Neuronal stem cell (in vitro differentiated cells): ENCODE results near the gene TRIM59.

Experiments used
- DNase-seq: peaks from one replicate; pipeline ENCODE4 v3.0.0-alpha.2; 2013; ENCODE audit warnings: low spot score
- H2AFZ ChIP-seq: one replicate; pipeline ENCODE4 v1.6.1; 2013; ENCODE audit warnings: mild to moderate bottlenecking, low read length, inconsistent platforms
- H2AK5ac ChIP-seq: 2 replicates; pipeline ENCODE4 v1.6.1; 2013; ENCODE audit warnings: low read depth, mild to moderate bottlenecking, inconsistent platforms, low read length, moderate library complexity, mixed read lengths
- H2BK120ac ChIP-seq: 2 replicates; pipeline ENCODE4 v1.6.1; 2013; ENCODE audit warnings: low read depth, mild to moderate bottlenecking, inconsistent platforms, low read length, moderate library complexity, mixed read lengths
- H2BK12ac ChIP-seq: one replicate; pipeline ENCODE4 v1.6.1; 2013; ENCODE audit warnings: low read length, inconsistent platforms
- H2BK15ac ChIP-seq: 2 replicates; pipeline ENCODE4 v1.6.1; 2013; ENCODE audit warnings: mild to moderate bottlenecking, low read length, inconsistent platforms, mixed read lengths
- H2BK5ac ChIP-seq: one replicate; pipeline ENCODE4 v1.6.1; 2013; ENCODE audit warnings: inconsistent platforms, mild to moderate bottlenecking, low read length, moderate library complexity
- H3K14ac ChIP-seq: one replicate; pipeline ENCODE4 v1.6.1; 2013; ENCODE audit warnings: low read length, inconsistent platforms
- H3K18ac ChIP-seq: 2 replicates; pipeline ENCODE4 v1.6.1; 2013; ENCODE audit warnings: low read length, inconsistent platforms
- H3K23ac ChIP-seq: 2 replicates; pipeline ENCODE4 v1.6.1; 2013; ENCODE audit warnings: low read depth, mild to moderate bottlenecking, mixed read lengths, low read length, inconsistent platforms; ENCODE audit not compliant: poor library complexity
- H3K27ac ChIP-seq: replicated peaks from 3 replicates; pipeline ENCODE4 v1.5.1; 2013; ENCODE audit warnings: low read length, inconsistent platforms
- H3K27me3 ChIP-seq, 3 experiments: 2 replicates each; pipeline ENCODE4 v1.6.1; 2013; ENCODE audit warnings: low read length in 3 of 3, mild to moderate bottlenecking in 2 of 3, inconsistent platforms in 1 of 3, low read depth in 1 of 3, mixed read lengths in 1 of 3, moderate library complexity in 1 of 3; ENCODE audit not compliant: control insufficient read depth in 3 of 3, insufficient read depth in 3 of 3
- H3K36me3 ChIP-seq, 2 donors: replicated peaks in 1 of 2; 2 replicates each; pipeline ENCODE4 v1.6.1; 2013; ENCODE audit warnings: low read length in 2 of 2; ENCODE audit not compliant: control insufficient read depth in 2 of 2, insufficient read depth in 2 of 2
- H3K4ac ChIP-seq: 2 replicates; pipeline ENCODE4 v1.6.1; 2013; ENCODE audit warnings: inconsistent platforms, mild to moderate bottlenecking, low read length, moderate library complexity
- H3K4me1 ChIP-seq, 2 donors: 1 replicate in 1 of 2; 2 replicates in 1 of 2; pipeline ENCODE4 v1.6.1; 2013; ENCODE audit warnings: low read length in 2 of 2, low read depth in 1 of 2; ENCODE audit not compliant: control insufficient read depth in 2 of 2, insufficient read depth in 1 of 2
- H3K4me2 ChIP-seq: one replicate; pipeline ENCODE4 v1.6.1; 2013; ENCODE audit warnings: mild to moderate bottlenecking, low read length, inconsistent platforms; ENCODE audit not compliant: insufficient read depth, poor library complexity, severe bottlenecking
- H3K4me3 ChIP-seq, 2 donors: 2 replicates each; pipeline ENCODE4 v1.5.1; 2013; ENCODE audit warnings: low read length in 2 of 2, mild to moderate bottlenecking in 2 of 2, inconsistent platforms in 1 of 2, moderate library complexity in 1 of 2
- H3K79me1 ChIP-seq: one replicate; pipeline ENCODE4 v1.6.1; 2013; ENCODE audit warnings: low read depth, mild to moderate bottlenecking, inconsistent platforms, low read length, moderate library complexity
- H3K9ac ChIP-seq: one replicate; pipeline ENCODE4 v1.6.1; 2013; ENCODE audit warnings: mild to moderate bottlenecking, low read depth, low read length, inconsistent platforms; ENCODE audit not compliant: poor library complexity
- H3K9me3 ChIP-seq, 2 donors: replicated peaks in 1 of 2; 2 replicates each; pipeline versions ENCODE3 to v1.6.1; 2013; ENCODE audit warnings: low read length in 2 of 2, mild to moderate bottlenecking in 2 of 2, inconsistent platforms in 1 of 2, low read depth in 1 of 2, mixed read lengths in 1 of 2, moderate library complexity in 1 of 2; ENCODE audit not compliant: control insufficient read depth in 2 of 2, insufficient read depth in 1 of 2
- H4K8ac ChIP-seq: one replicate; pipeline ENCODE4 v1.6.1; 2013; ENCODE audit warnings: low read depth, mild to moderate bottlenecking, inconsistent platforms, low read length, moderate library complexity
- H4K91ac ChIP-seq: one replicate; pipeline ENCODE4 v1.6.1; 2013; ENCODE audit warnings: low read length, low read depth, mild to moderate bottlenecking, inconsistent platforms; ENCODE audit not compliant: poor library complexity
- WGBS, 2 donors: extraction: QIAGEN DNeasy Blood & Tissue Kit; methylation state at CpG; one replicate each; pipeline ENCODE4 v1.1.7; 2013; ENCODE audit warnings: missing lambda C conversion rate in 2 of 2, mixed read lengths in 1 of 2; ENCODE audit not compliant: insufficient read length in 2 of 2, insufficient replicate concordance in 1 of 2; ENCODE audit errors: extremely low coverage in 2 of 2; 5-methylcytosine and 5-hydroxymethylcytosine counted together

The TRIM59 gene

DNA sequence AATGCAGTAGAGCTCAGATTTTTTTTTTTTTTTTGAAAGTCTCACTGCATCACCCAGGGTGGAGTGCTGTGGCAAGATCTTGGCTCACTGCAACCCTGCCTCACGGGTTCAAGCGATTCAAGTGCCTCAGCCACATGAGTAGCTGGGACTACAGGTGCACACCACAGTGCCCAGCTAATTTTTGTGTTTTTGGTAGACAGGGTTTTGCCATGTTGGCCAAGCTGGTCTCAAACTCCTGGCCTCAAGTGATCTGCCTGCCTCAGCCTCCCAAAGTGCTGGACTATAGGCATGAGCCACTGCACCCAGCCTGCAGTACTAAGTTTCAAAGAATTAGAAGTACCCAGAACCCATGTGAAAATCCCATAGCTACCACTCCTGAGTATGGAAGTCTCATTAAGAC lies 14.5 kb downstream of the TRIM59 start:
- Histone ChIP-seq H3K9ac (no peak overlapping the region), H2BK12ac (no peak overlapping the region), H3K36me3 (peaks cover 13 to 72% of the 10 kb centered on the region in 2 donors), H3K18ac (no peak overlapping the region), H2BK5ac (no peak overlapping the region), H2BK120ac (no peak overlapping the region), H3K4me3 (no peak overlapping the region), H3K9me3 (no peaks in the 10 kb centered on the region), H3K4me2 (no peak overlapping the region), H3K14ac (no peak overlapping the region), H4K8ac (no peak overlapping the region), H2AFZ (no peak overlapping the region), H3K4me1 (no peaks in the 10 kb centered on the region), H3K23ac (no peak overlapping the region), H3K4ac (no peak overlapping the region), H2BK15ac (no peak overlapping the region), H3K27ac (no peak overlapping the region), H2AK5ac (no peak overlapping the region), H3K79me1 (no peaks in the 10 kb centered on the region), H4K91ac (no peak overlapping the region), H3K27me3 (no peaks in the 10 kb centered on the region)
- DNase-seq: no peak
- no CpG with 5 or more reads among the region's 2 CpGs for WGBS, 2 donors

DNA sequence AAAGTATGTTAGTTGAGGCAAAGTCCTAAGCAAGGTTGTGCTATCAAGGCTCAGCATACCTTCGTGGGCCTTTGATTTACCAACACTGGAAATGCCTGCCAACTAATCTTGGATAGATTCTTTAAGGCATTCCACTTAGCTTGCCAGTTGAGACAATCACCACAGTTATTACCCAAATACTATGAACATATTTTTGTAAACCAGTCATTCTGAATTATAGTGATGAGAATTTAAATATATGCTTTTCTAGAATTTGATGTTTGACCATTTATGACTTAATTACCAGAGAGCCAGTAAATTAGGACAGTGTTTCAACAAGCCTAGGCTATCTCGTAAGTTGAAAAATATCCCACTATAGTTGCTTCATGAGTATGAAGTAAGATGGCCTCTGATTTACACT lies 15.5 kb downstream of the TRIM59 start:
- Histone ChIP-seq H3K14ac (no peak overlapping the region), H2AFZ (no peak overlapping the region), H3K9me3 (no peaks in the 10 kb centered on the region), H3K27ac (no peak overlapping the region), H3K4ac (no peak overlapping the region), H2BK15ac (no peak overlapping the region), H3K79me1 (no peaks in the 10 kb centered on the region), H3K4me2 (no peak overlapping the region), H2BK120ac (no peak overlapping the region), H3K23ac (no peak overlapping the region), H3K36me3 (peaks cover 15 to 82% of the 10 kb centered on the region in 2 donors), H2BK12ac (no peak overlapping the region), H3K9ac (no peak overlapping the region), H3K27me3 (no peaks in the 10 kb centered on the region), H4K91ac (no peak overlapping the region), H4K8ac (no peak overlapping the region), H3K4me3 (no peak overlapping the region), H2BK5ac (no peak overlapping the region), H3K4me1 (no peaks in the 10 kb centered on the region), H3K18ac (no peak overlapping the region), H2AK5ac (no peak overlapping the region)
- no peak for DNase-seq
- WGBS, 2 donors: no CpG with 5 or more reads among the region's 2 CpGs

DNA sequence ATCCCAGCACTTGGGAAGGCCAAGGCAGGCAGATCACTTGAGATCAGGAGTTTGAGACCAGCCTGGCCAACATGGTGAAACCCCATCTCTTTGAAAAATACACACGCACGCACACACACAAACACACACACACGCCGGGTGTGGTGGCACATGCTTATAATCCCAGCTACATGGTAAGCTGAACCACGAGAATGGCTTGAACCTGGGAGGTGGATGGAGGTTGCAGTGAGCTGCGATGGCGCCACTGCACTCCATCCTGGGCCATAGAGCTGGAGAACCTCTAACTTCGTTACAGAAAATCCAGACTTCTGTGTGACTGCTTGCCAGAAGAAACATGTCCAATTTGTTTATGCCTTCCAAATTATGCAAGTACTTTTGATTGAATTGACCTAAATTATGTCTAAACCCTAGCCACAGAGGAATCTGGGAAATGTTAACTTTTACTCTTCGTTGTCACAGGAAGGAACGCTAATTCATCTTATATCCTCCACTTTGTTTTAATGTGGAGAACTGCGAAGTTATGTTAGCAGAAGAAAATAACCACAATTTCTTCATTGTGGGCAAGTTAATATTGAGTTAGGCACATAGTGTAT lies 21.7 kb downstream of the TRIM59 start:
- H2AFZ ChIP-seq: no peak overlapping the region
- no peak overlapping the region for H3K27ac ChIP-seq
- H3K14ac ChIP-seq: no peak overlapping the region
- no peaks in the 10 kb centered on the region for H3K27me3 ChIP-seq
- H2BK120ac ChIP-seq: no peak overlapping the region
- H3K4me2 ChIP-seq: no peak overlapping the region
- no peak for DNase-seq
- H3K4ac ChIP-seq: no peak overlapping the region
- H3K18ac ChIP-seq: no peak overlapping the region
- no peak overlapping the region for H4K8ac ChIP-seq
- WGBS, 2 donors: no CpG with 5 or more reads among the region's 11 CpGs
- H3K36me3 ChIP-seq: peaks cover 21 to 100% of the 10 kb centered on the region in 2 donors
- no peak overlapping the region for H2BK5ac ChIP-seq
- H3K4me1 ChIP-seq: no peaks in the 10 kb centered on the region
- no peak overlapping the region for H3K4me3 ChIP-seq
- H3K9me3 ChIP-seq: no peaks in the 10 kb centered on the region
- H4K91ac ChIP-seq: no peak overlapping the region
- H2BK12ac ChIP-seq: no peak overlapping the region
- no peak overlapping the region for H2BK15ac ChIP-seq
- no peak overlapping the region for H3K23ac ChIP-seq
- H3K79me1 ChIP-seq: no peaks in the 10 kb centered on the region
- H3K9ac ChIP-seq: no peak overlapping the region
- H2AK5ac ChIP-seq: no peak overlapping the region

DNA sequence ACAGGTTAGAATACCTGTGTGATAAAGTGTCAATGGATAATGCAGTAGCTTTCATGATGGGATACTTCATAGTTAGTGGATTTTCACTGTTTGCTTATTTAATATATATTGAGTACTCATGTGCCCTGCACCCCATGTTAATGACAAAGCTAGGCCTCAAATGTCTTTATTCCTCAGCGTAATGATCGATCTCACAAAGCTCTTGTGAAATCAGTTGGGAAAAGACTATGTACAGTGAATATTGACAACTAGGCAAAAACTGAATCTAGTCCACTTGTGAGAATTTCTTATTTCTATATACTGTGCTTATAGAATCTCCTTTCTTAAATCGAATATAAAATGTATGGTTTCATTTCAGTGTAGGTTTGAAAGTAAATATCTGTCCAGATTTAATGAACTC lies 32.3 kb downstream of the TRIM59 start:
- no CpG with 5 or more reads among the region's 3 CpGs for WGBS, 2 donors
- H3K27ac ChIP-seq: no peak overlapping the region
- H3K23ac ChIP-seq: no peak overlapping the region
- H2BK12ac ChIP-seq: no peak overlapping the region
- no peaks in the 10 kb centered on the region for H3K27me3 ChIP-seq
- no peak overlapping the region for H4K91ac ChIP-seq
- no peak overlapping the region for H2AK5ac ChIP-seq
- H2BK5ac ChIP-seq: no peak overlapping the region
- H3K18ac ChIP-seq: no peak overlapping the region
- no peaks in the 10 kb centered on the region for H3K79me1 ChIP-seq
- peaks cover 30 to 100% of the 10 kb centered on the region in 2 donors for H3K36me3 ChIP-seq
- no peak overlapping the region for H2BK120ac ChIP-seq
- H4K8ac ChIP-seq: no peak overlapping the region
- H3K4me3 ChIP-seq: no peak overlapping the region
- H3K9ac ChIP-seq: no peak overlapping the region
- H3K4me1 ChIP-seq: no peaks in the 10 kb centered on the region
- H3K14ac ChIP-seq: no peak overlapping the region
- no peak overlapping the region for H2AFZ ChIP-seq
- H3K9me3 ChIP-seq: no peaks in the 10 kb centered on the region
- H3K4ac ChIP-seq: no peak overlapping the region
- H3K4me2 ChIP-seq: no peak overlapping the region
- no peak overlapping the region for H2BK15ac ChIP-seq
- no peak for DNase-seq
